ENCODE results near the gene RAD51D.
"Not testable (repeated sequence)": the region's sequence is repeated elsewhere in the genome, so short reads cannot be mapped to it uniquely, and the experiment has no call there.

DNA sequence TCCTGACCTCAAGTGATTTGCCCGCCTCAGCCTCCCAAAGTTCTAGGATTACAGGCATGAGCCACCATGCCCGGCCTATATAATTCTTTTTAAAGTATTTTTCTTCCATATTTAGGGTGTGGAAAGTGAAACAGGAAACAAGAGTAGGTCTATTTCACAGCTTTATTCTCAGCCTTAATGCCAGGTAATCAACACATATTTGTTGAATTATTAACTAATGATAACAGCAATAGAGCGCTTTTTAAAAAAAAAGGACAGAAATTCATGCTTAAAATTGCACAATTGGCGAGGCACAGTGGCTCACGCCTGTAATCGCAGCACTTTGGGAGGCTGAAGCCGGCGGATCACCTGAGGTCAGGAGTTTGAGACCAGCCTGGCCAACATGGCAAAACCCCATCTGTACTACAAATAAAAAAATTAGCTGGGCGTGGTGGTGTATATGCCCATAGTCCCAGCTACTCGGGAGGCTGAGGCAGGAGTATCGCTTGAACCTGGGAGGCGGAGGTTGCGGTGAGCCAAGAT is 74.1 kb downstream of the RAD51D start:
- TF ChIP-seq, protein P1, sequence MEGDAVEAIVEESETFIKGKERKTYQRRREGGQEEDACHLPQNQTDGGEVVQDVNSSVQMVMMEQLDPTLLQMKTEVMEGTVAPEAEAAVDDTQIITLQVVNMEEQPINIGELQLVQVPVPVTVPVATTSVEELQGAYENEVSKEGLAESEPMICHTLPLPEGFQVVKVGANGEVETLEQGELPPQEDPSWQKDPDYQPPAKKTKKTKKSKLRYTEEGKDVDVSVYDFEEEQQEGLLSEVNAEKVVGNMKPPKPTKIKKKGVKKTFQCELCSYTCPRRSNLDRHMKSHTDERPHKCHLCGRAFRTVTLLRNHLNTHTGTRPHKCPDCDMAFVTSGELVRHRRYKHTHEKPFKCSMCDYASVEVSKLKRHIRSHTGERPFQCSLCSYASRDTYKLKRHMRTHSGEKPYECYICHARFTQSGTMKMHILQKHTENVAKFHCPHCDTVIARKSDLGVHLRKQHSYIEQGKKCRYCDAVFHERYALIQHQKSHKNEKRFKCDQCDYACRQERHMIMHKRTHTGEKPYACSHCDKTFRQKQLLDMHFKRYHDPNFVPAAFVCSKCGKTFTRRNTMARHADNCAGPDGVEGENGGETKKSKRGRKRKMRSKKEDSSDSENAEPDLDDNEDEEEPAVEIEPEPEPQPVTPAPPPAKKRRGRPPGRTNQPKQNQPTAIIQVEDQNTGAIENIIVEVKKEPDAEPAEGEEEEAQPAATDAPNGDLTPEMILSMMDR (conservative IDR thresholded peaks at IDR 0.05) = not testable (repeated sequence)
- not testable (repeated sequence) for TF ChIP-seq ZFX (IDR thresholded peaks at IDR 0.05)
